T-helper 2 cell treated with Interferon-gamma antibody and Interleukin-4, amounts not matched to agents 5 μg/mL and 100 μg/mL, for 36 hours (primary cell): ENCODE data around the gene NUDT13.

Experiments used
- DNase-seq: peaks from one replicate; pipeline ENCODE4 v3.0.0; 2021; ENCODE audit warnings: low spot score
- H3K27ac Mint-ChIP-seq: one replicate; pipeline ENCODE4 v1.8.0; 2021; ENCODE audit warnings: mild to moderate bottlenecking, mixed read lengths
- H3K27me3 Mint-ChIP-seq: one replicate; pipeline ENCODE4 v1.8.0; 2021; ENCODE audit warnings: low read depth, mixed read lengths
- H3K36me3 Mint-ChIP-seq: one replicate; pipeline ENCODE4 v1.8.0; 2021; ENCODE audit warnings: low read depth, mixed read lengths
- H3K4me1 Mint-ChIP-seq: one replicate; pipeline ENCODE4 v1.8.0; 2021; ENCODE audit warnings: low read depth, mixed read lengths
- H3K4me3 Mint-ChIP-seq: one replicate; pipeline ENCODE4 v1.8.0; 2022; ENCODE audit warnings: mild to moderate bottlenecking, moderate library complexity, mixed read lengths
- H3K9me3 Mint-ChIP-seq: one replicate; pipeline ENCODE4 v1.8.0; 2021; ENCODE audit warnings: mixed read lengths

Gene NUDT13

GRCh38 chr10:73161662-73162061, 51.4 kb downstream of the NUDT13 start:
- H3K9me3 Mint-ChIP-seq = no peaks in the 10 kb centered on the region
- no peak overlapping the region for H3K27ac Mint-ChIP-seq
- H3K27me3 Mint-ChIP-seq = no peaks in the 10 kb centered on the region
- no peak overlapping the region for H3K4me3 Mint-ChIP-seq
- H3K36me3 Mint-ChIP-seq = peaks cover 39% of the 10 kb centered on the region
- peaks cover 40% of the 10 kb centered on the region for H3K4me1 Mint-ChIP-seq
- no peak for DNase-seq

- Mint-ChIP-seq H3K36me3 (peaks cover 42% of the 10 kb centered on the region), H3K4me1 (peaks cover 52% of the 10 kb centered on the region), H3K9me3 (no peaks in the 10 kb centered on the region), H3K27ac (peak overlapping the region; percentile 12), H3K4me3 (no peak overlapping the region), H3K27me3 (no peaks in the 10 kb centered on the region)
- no peak for DNase-seq
Measured at GRCh38 chr10:73163096-73163495, 52.8 kb downstream of the NUDT13 start.

GRCh38 chr10:73166972-73167371, 56.7 kb downstream of the NUDT13 start:
- no peak for DNase-seq
- peak overlapping the region; percentile 100 for H3K27ac Mint-ChIP-seq
- H3K36me3 Mint-ChIP-seq = peaks cover 28% of the 10 kb centered on the region
- peaks cover 42% of the 10 kb centered on the region for H3K4me1 Mint-ChIP-seq
- H3K27me3 Mint-ChIP-seq = no peaks in the 10 kb centered on the region
- peak overlapping the region; percentile 100 for H3K4me3 Mint-ChIP-seq
- H3K9me3 Mint-ChIP-seq = no peaks in the 10 kb centered on the region

GRCh38 chr10:73167458-73167782, 57.2 kb downstream of the NUDT13 start:
- H3K4me1 Mint-ChIP-seq = peaks cover 39% of the 10 kb centered on the region
- H3K4me3 Mint-ChIP-seq = peak overlapping the region; percentile 100
- peak overlapping the region; percentile 100 for H3K27ac Mint-ChIP-seq
- peaks cover 24% of the 10 kb centered on the region for H3K36me3 Mint-ChIP-seq
- DNase-seq = peak; percentile 19
- H3K9me3 Mint-ChIP-seq = no peaks in the 10 kb centered on the region
- H3K27me3 Mint-ChIP-seq = no peaks in the 10 kb centered on the region

- H3K27me3 Mint-ChIP-seq = no peaks in the 10 kb centered on the region
- peak within 1 kb of the TSS; percentile 100 for H3K27ac Mint-ChIP-seq
- no peaks in the 10 kb centered on the region for H3K9me3 Mint-ChIP-seq
- H3K4me1 Mint-ChIP-seq = peaks cover 35% of the 10 kb centered on the region
- peaks cover 21% of the 10 kb centered on the region for H3K36me3 Mint-ChIP-seq
- peak; percentile 94 for DNase-seq
- peak within 1 kb of the TSS; percentile 100 for H3K4me3 Mint-ChIP-seq
Measured at GRCh38 chr10:73167783-73168464, 57.7 kb downstream of the NUDT13 start, which contains the start of the genes ECD and FAM149B1. Gene ECD (minus strand): TSS chr10:73168008. CDS start chr10:73163937, 4,071 bp downstream. Gene FAM149B1 (plus strand): TSS chr10:73168119. CDS start chr10:73168340, 221 bp downstream.

DNA sequence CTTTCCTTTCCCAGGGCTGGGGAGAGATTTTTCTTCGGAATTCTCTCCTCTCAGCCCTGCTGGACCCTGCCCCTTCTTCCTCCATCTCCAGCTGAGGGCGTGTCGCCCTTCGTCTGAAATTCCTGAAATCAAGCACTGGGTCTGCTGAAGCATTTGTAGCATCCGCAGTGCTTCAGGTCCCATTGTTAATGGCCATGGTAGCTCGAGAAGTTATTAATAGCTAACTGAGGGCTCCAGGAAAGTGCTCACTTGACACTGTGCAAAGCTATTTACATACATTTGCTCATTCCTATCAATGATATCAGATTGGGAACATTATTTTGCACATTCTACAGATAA, 58.2 kb downstream of the NUDT13 start:
- H3K4me1 Mint-ChIP-seq = peaks cover 34% of the 10 kb centered on the region
- H3K27ac Mint-ChIP-seq = peak overlapping the region; percentile 91
- DNase-seq = no peak
- H3K9me3 Mint-ChIP-seq = no peaks in the 10 kb centered on the region
- H3K27me3 Mint-ChIP-seq = no peaks in the 10 kb centered on the region
- peaks cover 20% of the 10 kb centered on the region for H3K36me3 Mint-ChIP-seq
- H3K4me3 Mint-ChIP-seq = peak overlapping the region; percentile 92

DNA sequence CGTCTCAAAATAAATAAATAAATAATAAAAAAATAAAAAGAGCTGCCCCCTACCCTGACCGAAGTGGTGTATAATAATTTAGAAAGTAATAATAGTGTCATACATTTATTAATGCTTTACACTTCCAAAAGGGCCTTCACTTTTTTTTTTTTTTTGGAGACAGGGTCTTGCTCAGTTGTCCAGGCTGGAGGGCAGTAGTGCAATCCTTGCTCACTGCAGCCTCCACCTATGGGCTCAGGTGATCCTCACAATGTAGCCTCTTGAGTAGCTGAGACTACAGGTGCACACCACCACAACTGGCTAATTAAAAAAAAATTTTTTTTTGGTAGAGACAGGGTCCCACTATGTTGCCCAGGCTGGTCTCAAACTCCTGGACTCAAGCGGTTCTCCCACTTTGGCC, 59.1 kb downstream of the NUDT13 start:
- Mint-ChIP-seq H3K27me3 (no peaks in the 10 kb centered on the region), H3K27ac (peak overlapping the region; percentile 26), H3K4me3 (peak overlapping the region; percentile 54), H3K36me3 (peaks cover 16% of the 10 kb centered on the region), H3K4me1 (peaks cover 31% of the 10 kb centered on the region), H3K9me3 (no peaks in the 10 kb centered on the region)
- no peak for DNase-seq

- H3K27me3 Mint-ChIP-seq = no peaks in the 10 kb centered on the region
- no peak overlapping the region for H3K4me3 Mint-ChIP-seq
- DNase-seq = no peak
- H3K9me3 Mint-ChIP-seq = no peaks in the 10 kb centered on the region
- peaks cover 8% of the 10 kb centered on the region for H3K4me1 Mint-ChIP-seq
- no peak overlapping the region for H3K27ac Mint-ChIP-seq
- H3K36me3 Mint-ChIP-seq = peaks cover 9% of the 10 kb centered on the region
Measured at GRCh38 chr10:73172867-73173266, 62.6 kb downstream of the NUDT13 start.

- Mint-ChIP-seq H3K9me3 (no peaks in the 10 kb centered on the region), H3K36me3 (peaks cover 6% of the 10 kb centered on the region), H3K4me3 (no peak overlapping the region), H3K27ac (no peak overlapping the region), H3K4me1 (peaks cover under 1% of the 10 kb centered on the region), H3K27me3 (no peaks in the 10 kb centered on the region)
- DNase-seq = no peak
Measured at GRCh38 chr10:73174148-73174925, 64.1 kb downstream of the NUDT13 start.
